Measurements from ENCODE around the gene ROBO3. TPM values are rescaled to one million over a fixed set of nuclear protein-coding genes. Genes with fewer than 3 reads are reported as not detected.

ROBO3 gene
- total and polyA plus RNA-seq, 2 of the 8 experiments (the other 6 are each of a cell fraction or from before 2014, with no cell fraction given), result 12.1 to 24.6 TPM

GRCh38 chr11:124839972-124840621 is 25.1 kb upstream of the ROBO3 start:
- Histone ChIP-seq H2AFZ (ENCODE audit: low read length) (no peak overlapping the region), H3K36me3 (ENCODE audit: control insufficient read depth in 2 of 4, insufficient read depth in 4 of 4, low read length in 3 of 4) (peaks cover 0 to 5% (median 0%) of the 10 kb centered on the region in 4 experiments; a peak in 1 of 8 replicates), H3K4me3 (ENCODE audit: extremely low read depth in 1 of 4, insufficient read depth in 2 of 4, low read depth in 3 of 4, low read length in 4 of 4) (peak overlapping the region; percentile 16 to 56 (median 28); a peak in 6 of 8 replicates), H3K23me2 (ENCODE audit: low read depth, low read length) (peaks cover 2% of the 10 kb centered on the region; the same call in 1 of the 2 replicates), H4K91ac (replicated peaks; ENCODE audit: insufficient read length, low read length) (no peak overlapping the region), H4K5ac (ENCODE audit: insufficient read length, low read depth, low read length) (no peak overlapping the region), H3K9ac (replicated peaks in 1 of 4; ENCODE audit: extremely low read depth in 1 of 4, low read depth in 3 of 4, low read length in 3 of 4) (no peak overlapping the region), H2AK5ac (ENCODE audit: low read depth, low read length) (no peak overlapping the region), H3K23ac (ENCODE audit: insufficient read length) (no peak overlapping the region), H4K20me1 (replicated peaks in 1 of 2; ENCODE audit: control insufficient read depth in 1 of 2, insufficient read depth in 2 of 2, low read length in 2 of 2) (peaks cover 14 to 30% of the 10 kb centered on the region in 2 experiments), H2BK20ac (ENCODE audit: low read length) (peak overlapping the region; percentile 15; the same call in 1 of the 2 replicates), H3K27me3 (replicated peaks in 1 of 4; ENCODE audit: control insufficient read depth in 3 of 4, extremely low read depth in 1 of 4, insufficient read depth in 3 of 4, low read length in 3 of 4) (peaks cover 73 to 84% (median 79%) of the 10 kb centered on the region in 4 experiments), H3K9me3 (ENCODE audit: insufficient read depth in 2 of 2, low read depth in 1 of 2, low read length in 1 of 2) (no peaks in the 10 kb centered on the region), H3K4me1 (replicated peaks in 1 of 4; ENCODE audit: control insufficient read depth in 3 of 4, insufficient read depth in 4 of 4, low read length in 3 of 4) (peaks cover 3 to 24% (median 7%) of the 10 kb centered on the region in 4 experiments), H3K4me2 (ENCODE audit: insufficient read depth in 1 of 2, low read depth in 2 of 2, low read length in 2 of 2) (peak overlapping the region; percentile 72 to 74), H3K79me2 (ENCODE audit: control insufficient read depth in 1 of 2, insufficient read depth in 2 of 2, low read length in 2 of 2) (no peaks in the 10 kb centered on the region), H2BK120ac (replicated peaks; ENCODE audit: low read depth, low read length) (no peak overlapping the region), H2BK5ac (ENCODE audit: low read depth, low read length) (no peak overlapping the region), H3K56ac (replicated peaks; ENCODE audit: insufficient read length, low read depth, low read length) (no peak overlapping the region), H2BK12ac (ENCODE audit: low read depth, low read length) (peak overlapping the region; percentile 50; the same call in 1 of the 2 replicates), H3K27ac (ENCODE audit: low read depth, low read length) (no peak overlapping the region), H3K4ac (replicated peaks; ENCODE audit: insufficient read length, low read depth, low read length) (no peak overlapping the region), H4K8ac (ENCODE audit: extremely low read depth, insufficient read depth, low read length) (no peak overlapping the region), H3K14ac (ENCODE audit: insufficient read length) (no peak overlapping the region), H3K79me1 (ENCODE audit: low read depth, low read length) (no peaks in the 10 kb centered on the region), H2BK15ac (ENCODE audit: low read length) (no peak overlapping the region), H3K18ac (ENCODE audit: extremely low read depth, low read length) (no peak overlapping the region)
- FAIRE-seq (no peak), DNase-seq (ENCODE audit: low read depth in 1 of 2, low spot score in 2 of 2) (peak in 1 of 2 experiments; percentile 64)
- 6% methylated on average over 20 of the region's 20 CpGs; no CpG with 5 or more reads in 1 of the 2 experiments for WGBS, 2 experiments (ENCODE audit: extremely low coverage in 1 of 2, insufficient coverage in 1 of 2, insufficient read length in 1 of 2, insufficient replicate concordance in 2 of 2, low coverage in 1 of 2, low lambda C conversion rate in 2 of 2, missing lambda C conversion rate in 1 of 2)
- TF ChIP-seq RNF2 (IDR thresholded peaks at IDR 0.05; ENCODE audit: borderline replicate concordance, low read depth, low read length, missing control alignments, poor library complexity, severe bottlenecking), result peak; percentile 93
- TF ChIP-seq CBX5 (IDR thresholded peaks at IDR 0.05; ENCODE audit: low read depth, low read length), result no peak
- no peak for TF ChIP-seq CHD2 (IDR thresholded peaks at IDR 0.05; ENCODE audit: low read length)
- peak; percentile 77; the same call in 1 of the 2 replicates for TF ChIP-seq SUZ12 (IDR thresholded peaks at IDR 0.05; ENCODE audit: low read length)
- peak; percentile 58 for TF ChIP-seq EZH2 (IDR thresholded peaks at IDR 0.05; ENCODE audit: low read depth, low read length, severe bottlenecking)
- 0 out of 4 replicates have a peak, but pooled peaks of 1 of the 2 experiments have one; percentile 5 for TF ChIP-seq HDAC2 (IDR thresholded peaks at IDR 0.05; ENCODE audit: borderline replicate concordance in 1 of 2, low read depth in 2 of 2, low read length in 2 of 2)
- TF ChIP-seq SP4 (IDR thresholded peaks at IDR 0.05; ENCODE audit: low read length), result no peak
- no peak for TF ChIP-seq SP2 (IDR thresholded peaks at IDR 0.05; ENCODE audit: low read length)
- ChIA-PET CTCF (ENCODE audit: partially characterized antibody) (interaction anchor here (0.7 to 8.3 kb wide), 11 partner anchors 14 to 578 kb away, joined by 3 to 108 read pairs (median 6); partner anchors contain the start of genes MSANTD2 and ROBO3), POLR2A (ENCODE audit: partially characterized antibody) (interaction anchor here (1.7 kb wide), 1 partner anchor 36 kb away, joined by 4 read pairs; no protein-coding TSS in a partner anchor)

Data from H1 (cell line).